Subcutaneous adipose tissue (tissue), 4 donors: ENCODE measurements around the gene NUP133. TPM values are rescaled to one million over a fixed set of nuclear protein-coding genes. Genes with fewer than 3 reads are reported as not detected.

Source experiments
- CTCF ChIP-seq: fragments of 450-650 bp; IDR thresholded peaks from one replicate; pipeline ENCODE4 v1.5.1; 2016; ENCODE audit warnings: low read depth, mild to moderate bottlenecking, control low read depth, antibody characterized with exemption, moderate library complexity
- total RNA-seq, 4 donors: library from RNA; depleted of rRNA; stranded (reverse); fragments of >200 nt; gene quantifications; one replicate each; pipeline ENCODE4 v1.1.0, GENCODE V29; 2016

NUP133 gene
- total RNA-seq, 4 donors from 2014 or later: 22.6 to 52.5 (median 25.8) TPM

GRCh38 chr1:229461032-229461668 lies 47.0 kb downstream of the NUP133 start:
- TF ChIP-seq CTCF: no peak

- no peak for TF ChIP-seq CTCF
These were observed 48.3 kb downstream of the NUP133 start for GRCh38 chr1:229459815-229460214.

DNA sequence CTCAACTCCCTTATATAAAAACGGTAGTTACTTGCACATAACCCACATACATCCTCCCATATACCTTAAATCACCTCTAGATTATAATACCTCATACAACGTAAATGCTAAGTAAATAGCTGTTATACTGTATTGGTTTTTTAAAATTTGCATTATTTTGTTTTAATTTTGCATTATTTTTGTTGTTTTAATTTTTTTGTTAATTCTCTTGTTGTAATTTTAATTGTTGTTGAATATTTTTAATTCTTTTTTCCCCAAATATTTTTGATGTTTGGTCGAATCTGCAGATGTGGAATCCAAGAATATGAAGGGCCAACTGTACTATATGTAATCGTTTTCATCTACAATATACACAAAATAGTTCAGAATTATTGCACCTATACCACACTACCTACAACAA lies 50.7 kb downstream of the NUP133 start:
- TF ChIP-seq CTCF: no peak

GRCh38 chr1:229456016-229456415 lies 52.1 kb downstream of the NUP133 start:
- TF ChIP-seq CTCF: no peak

DNA sequence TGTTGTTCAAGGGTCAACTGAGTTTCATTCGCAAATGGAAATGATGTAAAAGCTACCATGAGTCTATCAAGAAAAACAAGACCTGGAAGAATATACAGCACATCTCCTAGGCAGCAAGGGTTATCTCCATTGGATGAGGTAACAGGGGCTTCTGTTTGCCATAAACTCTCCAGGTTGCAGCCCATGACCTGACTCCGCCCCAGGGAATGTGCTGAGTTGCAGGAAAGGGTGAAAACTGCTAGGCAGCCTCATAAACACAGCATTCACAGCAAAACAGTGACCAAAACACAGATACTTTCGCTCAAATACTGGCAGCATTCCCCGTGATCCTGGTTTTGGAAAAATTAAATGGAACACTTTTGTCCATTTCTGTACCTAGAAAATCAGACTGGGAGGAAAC lies 54.1 kb downstream of the NUP133 start:
- TF ChIP-seq CTCF: no peak

GRCh38 chr1:229452956-229453801 lies 55.0 kb downstream of the NUP133 start:
- no peak for TF ChIP-seq CTCF

GRCh38 chr1:229448845-229449244 lies 59.3 kb downstream of the NUP133 start:
- no peak for TF ChIP-seq CTCF
